IMR-90 (cell line): ENCODE measurements around the gene KLHL29. TPM values are rescaled to one million over a fixed set of nuclear protein-coding genes. Genes with fewer than 3 reads are reported as not detected.

ENCODE experiments used
- ATAC-seq: fragments of 200-7000 bp; cut with Tn5 transposase; 2 replicates; pipeline ENCODE4 v1.9.1; 2020; ENCODE audit warnings: low read depth, mild to moderate bottlenecking, moderate library complexity
- BruUV-seq: library from RNA; stranded (reverse); fragments of 400-500 nt; replicated peaks from 2 replicates; lab custom pipeline; 2021; lab: Mats Ljungman, UMichigan
- CTCF ChIA-PET: fragments of 300-600 bp; formaldehyde crosslinking; extraction: SDS; loops from one replicate; lab custom pipeline; 2021; ENCODE audit warnings: antibody characterized with exemption; lab: Yijun Ruan, JAX
- POLR2A ChIA-PET: fragments of 300-600 bp; sonication (Branson Sonifier 250); formaldehyde crosslinking; loops from one replicate; lab custom pipeline; 2022; ENCODE audit warnings: antibody characterized with exemption; ENCODE audit not compliant: unreplicated experiment; lab: Charles Lee
- DNase-seq: peaks from one replicate; pipeline ENCODE4 v3.0.0; 2013
- H2AFZ ChIP-seq: replicated peaks from 2 replicates; pipeline ENCODE3; 2013; ENCODE audit warnings: low read length, mild to moderate bottlenecking; ENCODE audit not compliant: poor library complexity
- H2AK5ac ChIP-seq: 2 replicates; pipeline ENCODE4 v1.6.1; 2013; ENCODE audit warnings: low read depth, low read length, inconsistent platforms
- H2AK9ac ChIP-seq: replicated peaks from 2 replicates; pipeline ENCODE3; 2013; ENCODE audit warnings: mild to moderate bottlenecking, low read depth, low read length, moderate library complexity; ENCODE audit not compliant: poor library complexity
- H2BK120ac ChIP-seq: 2 replicates; pipeline ENCODE4 v1.6.1; 2013; ENCODE audit warnings: low read depth, low read length, inconsistent platforms
- H2BK15ac ChIP-seq: 3 replicates; pipeline ENCODE4 v1.6.1; 2013; ENCODE audit warnings: low read depth, low read length, inconsistent platforms
- H2BK20ac ChIP-seq: 2 replicates; pipeline ENCODE4 v1.6.1; 2013; ENCODE audit warnings: low read depth, mild to moderate bottlenecking, inconsistent platforms, low read length, moderate library complexity
- H2BK5ac ChIP-seq: 2 replicates; pipeline ENCODE4 v1.6.1; 2013; ENCODE audit warnings: mild to moderate bottlenecking, low read depth, low read length, inconsistent platforms; ENCODE audit not compliant: poor library complexity, severe bottlenecking
- H3K14ac ChIP-seq: replicated peaks from 2 replicates; pipeline ENCODE4 v1.6.1; 2013; ENCODE audit warnings: low read depth, low read length, inconsistent platforms
- H3K18ac ChIP-seq: 2 replicates; pipeline ENCODE4 v1.6.1; 2013; ENCODE audit warnings: low read depth, low read length, control low read depth
- H3K23ac ChIP-seq: 2 replicates; pipeline ENCODE4 v1.6.1; 2013; ENCODE audit warnings: low read depth, low read length, inconsistent platforms
- H3K27ac ChIP-seq: 2 replicates; pipeline ENCODE4 v1.5.1; 2013; ENCODE audit warnings: mild to moderate bottlenecking, control low read depth, low read length; ENCODE audit not compliant: insufficient read depth
- H3K27me3 ChIP-seq: 2 replicates; pipeline ENCODE4 v1.6.1; 2013; ENCODE audit warnings: low read length; ENCODE audit not compliant: control insufficient read depth, insufficient read depth
- H3K36me3 ChIP-seq: 2 replicates; pipeline ENCODE4 v1.6.1; 2013; ENCODE audit warnings: low read length, mixed read lengths; ENCODE audit not compliant: control insufficient read depth, insufficient read depth
- H3K4ac ChIP-seq: 2 replicates; pipeline ENCODE4 v1.6.1; 2013; ENCODE audit warnings: low read depth, low read length, inconsistent platforms
- H3K4me1 ChIP-seq: 2 replicates; pipeline ENCODE4 v1.6.1; 2013; ENCODE audit warnings: low read length, mixed read lengths; ENCODE audit not compliant: control insufficient read depth, insufficient read depth
- H3K4me2 ChIP-seq: 2 replicates; pipeline ENCODE4 v1.6.1; 2013; ENCODE audit warnings: low read depth, mild to moderate bottlenecking, control low read depth, low read length, moderate library complexity
- H3K4me3 ChIP-seq: 2 replicates; pipeline ENCODE4 v1.5.1; 2013; ENCODE audit warnings: low read depth, mild to moderate bottlenecking, control low read depth, low read length, moderate library complexity; ENCODE audit not compliant: insufficient read depth
- H3K56ac ChIP-seq: 2 replicates; pipeline ENCODE4 v1.6.1; 2013; ENCODE audit warnings: low read length, inconsistent platforms; ENCODE audit not compliant: insufficient read depth; ENCODE audit errors: extremely low read depth
- H3K79me1 ChIP-seq, 2 experiments: 2 replicates each; pipeline ENCODE4 v1.6.1; 2013; ENCODE audit warnings: low read length in 2 of 2, inconsistent platforms in 1 of 2, low read depth in 1 of 2
- H3K9ac ChIP-seq: 2 replicates; pipeline ENCODE4 v1.6.1; 2013; ENCODE audit warnings: low read depth, low read length, control low read depth
- H3K9me1 ChIP-seq: 2 replicates; pipeline ENCODE4 v1.6.1; 2013; ENCODE audit warnings: low read length, inconsistent platforms; ENCODE audit not compliant: insufficient read depth
- H3K9me3 ChIP-seq: 2 replicates; pipeline ENCODE4 v1.6.1; 2013; ENCODE audit warnings: low read length; ENCODE audit not compliant: control insufficient read depth, insufficient read depth
- H4K20me1 ChIP-seq: 2 replicates; pipeline ENCODE4 v1.6.1; 2013; ENCODE audit warnings: low read length, inconsistent platforms; ENCODE audit not compliant: insufficient read depth
- H4K5ac ChIP-seq: 2 replicates; pipeline ENCODE4 v1.6.1; 2013; ENCODE audit warnings: mild to moderate bottlenecking, low read depth, low read length, control low read depth
- H4K8ac ChIP-seq, 2 experiments: 2 replicates each; pipeline ENCODE4 v1.6.1; 2013; ENCODE audit warnings: low read depth in 2 of 2, low read length in 2 of 2, control low read depth in 1 of 2, inconsistent platforms in 1 of 2
- H4K91ac ChIP-seq: 2 replicates; pipeline ENCODE4 v1.6.1; 2013; ENCODE audit warnings: low read depth, low read length, inconsistent platforms; ENCODE audit not compliant: insufficient read depth
- BHLHE40 ChIP-seq: fragments of 150-350 bp; IDR thresholded peaks from 2 replicates; pipeline ENCODE4 v1.6.1; 2016; ENCODE audit warnings: mild to moderate bottlenecking, low read depth, low read length
- CEBPB ChIP-seq: IDR thresholded peaks from 2 replicates; pipeline ENCODE4 v1.6.1; 2012; ENCODE audit warnings: low read depth, low read length, improper control_type of control experiment
- CHD1 ChIP-seq: IDR thresholded peaks from 2 replicates; pipeline ENCODE4 v1.6.1; 2012; ENCODE audit warnings: low read depth, low read length, improper control_type of control experiment
- FOS ChIP-seq: fragments of 150-350 bp; IDR thresholded peaks from 2 replicates; pipeline ENCODE4 v1.6.1; 2016; ENCODE audit warnings: low read depth, low read length
- MAFK ChIP-seq: IDR thresholded peaks from 2 replicates; pipeline ENCODE4 v1.6.1; 2012; ENCODE audit warnings: low read depth, low read length, improper control_type of control experiment
- MAZ ChIP-seq: IDR thresholded peaks from 2 replicates; pipeline ENCODE4 v1.6.1; 2012; ENCODE audit warnings: low read depth, mild to moderate bottlenecking, low read length, improper control_type of control experiment, moderate library complexity, borderline replicate concordance
- MXI1 ChIP-seq: IDR thresholded peaks from 2 replicates; pipeline ENCODE4 v1.6.1; 2012; ENCODE audit warnings: low read depth, mild to moderate bottlenecking, low read length, moderate library complexity, borderline replicate concordance
- NFE2L2 ChIP-seq: fragments of 150-350 bp; IDR thresholded peaks from 2 replicates; pipeline ENCODE4 v1.6.1; 2016; ENCODE audit warnings: low read depth, mild to moderate bottlenecking, low read length
- POLR2A ChIP-seq: IDR thresholded peaks from 2 replicates; pipeline ENCODE4 v1.6.1; 2012; ENCODE audit warnings: mild to moderate bottlenecking, low read depth, low read length
- RAD21 ChIP-seq: IDR thresholded peaks from 2 replicates; pipeline ENCODE4 v1.6.1; 2012; ENCODE audit warnings: low read length, improper control_type of control experiment
- RCOR1 ChIP-seq: IDR thresholded peaks from 2 replicates; pipeline ENCODE4 v1.6.1; 2012; ENCODE audit warnings: mild to moderate bottlenecking, low read length, improper control_type of control experiment; ENCODE audit not compliant: insufficient replicate concordance
- RFX5 ChIP-seq: IDR thresholded peaks from 2 replicates; pipeline ENCODE4 v1.8.0; 2012; ENCODE audit warnings: low read depth, mild to moderate bottlenecking, low read length, moderate library complexity
- SMC3 ChIP-seq: fragments of 150-350 bp; IDR thresholded peaks from 2 replicates; pipeline ENCODE4 v1.6.1; 2016; ENCODE audit warnings: low read depth, mild to moderate bottlenecking, antibody characterized with exemption, low read length, moderate library complexity
- WGBS, 2 experiments: methylation state at CpG; one replicate each; pipeline versions ENCODE4 v1.1.5 to v1.1.7; 2013; ENCODE audit warnings: missing lambda C conversion rate in 2 of 2; ENCODE audit not compliant: insufficient read length in 1 of 2; ENCODE audit errors: extremely low coverage in 2 of 2; 5-methylcytosine and 5-hydroxymethylcytosine counted together
- dilution Hi-C: fragments of 300-500 bp; cut with HindIII; formaldehyde crosslinking; loops from one replicate; pipeline ENCODE4 v1.14.3; 2018; ENCODE audit warnings: low sequenced_read_pairs; ENCODE audit not compliant: unreplicated experiment
- in situ Hi-C: fragments of 300-500 bp; cut with MboI; formaldehyde crosslinking; loops from 3 replicates; pipeline ENCODE4 v1.14.3; 2019; ENCODE audit warnings: low sequenced_read_pairs, inconsistent platforms, mixed read lengths
- intact Hi-C: fragments of 100-400 bp; cut with micrococcal nuclease; formaldehyde crosslinking; loops from 2 replicates; pipeline ENCODE4 v1.10.0; 2022
- polyA plus RNA-seq, 3 experiments: library from polyadenylated mRNA; depleted of rRNA; stranded (reverse); fragments of >200 nt; gene quantifications; 2 replicates each; pipeline ENCODE4 v1.2.3, GENCODE V29; 2012; ENCODE audit warnings: low replicate concordance in 1 of 3
- total RNA-seq: library from RNA; depleted of rRNA; stranded (reverse); fragments of >200 nt; gene quantifications from 2 replicates; pipeline ENCODE4 v1.2.3, GENCODE V29; 2012
- TF ChIP-seq, protein P1 (sequence below): conservative IDR thresholded peaks from 2 replicates; pipeline ENCODE4 v1.5.1; 2012; ENCODE audit warnings: mild to moderate bottlenecking, low read depth, low read length, improper control_type of control experiment
- TF ChIP-seq, protein P2 (sequence below): fragments of 150-350 bp; IDR thresholded peaks from 2 replicates; pipeline ENCODE4 v1.6.1; 2016; ENCODE audit warnings: low read depth, mild to moderate bottlenecking, low read length, moderate library complexity, borderline replicate concordance
- TF ChIP-seq, protein P3 (sequence below): fragments of 150-350 bp; IDR thresholded peaks from 2 replicates; pipeline ENCODE4 v1.6.1; 2017; ENCODE audit warnings: mild to moderate bottlenecking, antibody characterized with exemption, low read length, low read depth

The KLHL29 gene
- total and polyA plus RNA-seq, 2 of the 4 experiments (the other 2 are of a cell fraction), result 2.0 to 8.0 TPM

DNA sequence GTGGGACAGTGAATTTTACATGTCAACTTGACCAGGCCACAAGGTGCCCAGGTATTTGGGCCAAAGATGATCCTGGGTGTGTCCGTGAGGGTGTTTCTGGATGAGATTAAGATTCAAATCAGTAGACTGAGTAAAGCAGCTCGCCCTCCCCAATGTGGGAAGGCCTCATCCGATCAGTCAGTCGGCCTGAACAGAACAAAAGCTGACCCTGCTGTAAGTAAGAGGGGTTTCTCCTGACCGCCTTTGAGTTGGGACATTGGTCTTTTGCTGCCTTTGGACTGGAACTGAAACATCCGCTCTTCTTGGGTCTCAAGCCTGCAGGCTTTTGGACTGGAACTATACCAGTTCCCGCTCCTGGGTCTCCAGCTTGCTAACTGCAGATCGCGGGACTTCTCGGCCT, 233.3 kb downstream of the KLHL29 start:
- Histone ChIP-seq H2BK15ac (no peak overlapping the region), H4K8ac (no peak overlapping the region), H3K4ac (no peak overlapping the region), H4K91ac (no peak overlapping the region), H2AFZ (no peak overlapping the region), H3K4me2 (no peak overlapping the region), H2BK20ac (no peak overlapping the region), H2BK120ac (no peak overlapping the region), H3K18ac (no peak overlapping the region), H2AK5ac (no peak overlapping the region), H3K14ac (no peak overlapping the region), H4K5ac (no peak overlapping the region), H3K56ac (no peak overlapping the region), H2AK9ac (no peak overlapping the region), H2BK5ac (no peak overlapping the region), H3K9me1 (peaks cover 2% of the 10 kb centered on the region; the same call in 1 of the 2 replicates), H3K27me3 (no peaks in the 10 kb centered on the region), H3K4me3 (no peak overlapping the region), H3K36me3 (no peaks in the 10 kb centered on the region), H3K4me1 (peaks cover 11% of the 10 kb centered on the region; the same call in 1 of the 2 replicates), H3K9me3 (no peaks in the 10 kb centered on the region), H4K20me1 (peaks cover 3% of the 10 kb centered on the region; the same call in 1 of the 2 replicates), H3K27ac (no peak overlapping the region), H3K9ac (no peak overlapping the region), H3K79me1 (0 out of 4 replicates have a peak, but pooled peaks cover 0 to 4% of the 10 kb centered on the region in 2 experiments), H3K23ac (no peak overlapping the region)
- intact Hi-C loops (loop anchor here (5.0 kb wide), 1 partner anchor 216 kb away; no protein-coding TSS in a partner anchor), dilution Hi-C loops (no loop called here), in situ Hi-C loops (no loop called here)
- DNase-seq (no peak), ATAC-seq (no peak)
- ChIA-PET POLR2A (no interaction called here), CTCF (no interaction called here)
- no peak for TF ChIP-seq MAZ
- TF ChIP-seq, protein P1, sequence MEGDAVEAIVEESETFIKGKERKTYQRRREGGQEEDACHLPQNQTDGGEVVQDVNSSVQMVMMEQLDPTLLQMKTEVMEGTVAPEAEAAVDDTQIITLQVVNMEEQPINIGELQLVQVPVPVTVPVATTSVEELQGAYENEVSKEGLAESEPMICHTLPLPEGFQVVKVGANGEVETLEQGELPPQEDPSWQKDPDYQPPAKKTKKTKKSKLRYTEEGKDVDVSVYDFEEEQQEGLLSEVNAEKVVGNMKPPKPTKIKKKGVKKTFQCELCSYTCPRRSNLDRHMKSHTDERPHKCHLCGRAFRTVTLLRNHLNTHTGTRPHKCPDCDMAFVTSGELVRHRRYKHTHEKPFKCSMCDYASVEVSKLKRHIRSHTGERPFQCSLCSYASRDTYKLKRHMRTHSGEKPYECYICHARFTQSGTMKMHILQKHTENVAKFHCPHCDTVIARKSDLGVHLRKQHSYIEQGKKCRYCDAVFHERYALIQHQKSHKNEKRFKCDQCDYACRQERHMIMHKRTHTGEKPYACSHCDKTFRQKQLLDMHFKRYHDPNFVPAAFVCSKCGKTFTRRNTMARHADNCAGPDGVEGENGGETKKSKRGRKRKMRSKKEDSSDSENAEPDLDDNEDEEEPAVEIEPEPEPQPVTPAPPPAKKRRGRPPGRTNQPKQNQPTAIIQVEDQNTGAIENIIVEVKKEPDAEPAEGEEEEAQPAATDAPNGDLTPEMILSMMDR, result no peak
- TF ChIP-seq MAFK, result no peak
- no peak for TF ChIP-seq FOS
- TF ChIP-seq POLR2A, result no peak
- TF ChIP-seq, protein P2, sequence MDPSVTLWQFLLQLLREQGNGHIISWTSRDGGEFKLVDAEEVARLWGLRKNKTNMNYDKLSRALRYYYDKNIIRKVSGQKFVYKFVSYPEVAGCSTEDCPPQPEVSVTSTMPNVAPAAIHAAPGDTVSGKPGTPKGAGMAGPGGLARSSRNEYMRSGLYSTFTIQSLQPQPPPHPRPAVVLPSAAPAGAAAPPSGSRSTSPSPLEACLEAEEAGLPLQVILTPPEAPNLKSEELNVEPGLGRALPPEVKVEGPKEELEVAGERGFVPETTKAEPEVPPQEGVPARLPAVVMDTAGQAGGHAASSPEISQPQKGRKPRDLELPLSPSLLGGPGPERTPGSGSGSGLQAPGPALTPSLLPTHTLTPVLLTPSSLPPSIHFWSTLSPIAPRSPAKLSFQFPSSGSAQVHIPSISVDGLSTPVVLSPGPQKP, result no peak
- TF ChIP-seq SMC3, result no peak
- no peak for TF ChIP-seq RFX5
- TF ChIP-seq BHLHE40, result no peak
- TF ChIP-seq, protein P3, sequence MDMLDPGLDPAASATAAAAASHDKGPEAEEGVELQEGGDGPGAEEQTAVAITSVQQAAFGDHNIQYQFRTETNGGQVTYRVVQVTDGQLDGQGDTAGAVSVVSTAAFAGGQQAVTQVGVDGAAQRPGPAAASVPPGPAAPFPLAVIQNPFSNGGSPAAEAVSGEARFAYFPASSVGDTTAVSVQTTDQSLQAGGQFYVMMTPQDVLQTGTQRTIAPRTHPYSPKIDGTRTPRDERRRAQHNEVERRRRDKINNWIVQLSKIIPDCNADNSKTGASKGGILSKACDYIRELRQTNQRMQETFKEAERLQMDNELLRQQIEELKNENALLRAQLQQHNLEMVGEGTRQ, result no peak
- no peak for TF ChIP-seq RAD21
- no peak for TF ChIP-seq RCOR1
- no peak for TF ChIP-seq CEBPB
- TF ChIP-seq MXI1, result no peak
- no peak for TF ChIP-seq CHD1
- TF ChIP-seq NFE2L2, result no peak
- no TSS peak for BruUV-seq
- 93% methylated on average over 3 of the region's 10 CpGs; no CpG with 5 or more reads in 1 of the 2 experiments for WGBS, 2 experiments
